Heart left ventricle (tissue), 13 donors: Measurements from ENCODE around the gene COX19.

Experiments
- POLR2A ChIP-seq, 2 donors: fragments of 450-650 bp; IDR thresholded peaks; one replicate each; pipeline ENCODE4 v1.6.1; 2017; ENCODE audit warnings: antibody characterized with exemption in 2 of 2, mild to moderate bottlenecking in 2 of 2, moderate library complexity in 2 of 2
- TF ChIP-seq, protein P1 (sequence below), 12 donors: fragments of 200-600 bp; sonication (generic) in 4 of 12; IDR thresholded peaks; one replicate each; pipeline versions ENCODE4 v1.5.0 to v1.8.0; 2018 to 2022; ENCODE audit warnings: antibody characterized with exemption in 12 of 12, mild to moderate bottlenecking in 5 of 12
- donor health status: ischemic (EF 13 %, LVEDD 7.1; RV severe dilation, severe dysfunction).
- donor health status: DM: no; HTN: yes; CAD: no.
- donor health status: DM: no; HTN: no; CAD: no.
- donor health status: ischemic (EF 25% LVEDD 6.9; RV normal size, moderate dysfunction).
- donor health status: ischemic (EF 25% LVEDD 5.7; RV mildly dilated, moderate dysfunction).
- donor health status: ischemic (EF 35%, LVEDD 5.7; RV mildly dilated, moderate dysfunction).
- donor health status: nonischemic (EF 11% LVEDD 7.7; RV severe dilation, severe dysfunction).
- donor health status: DM: yes; HTN: yes; CAD: no.
- donor health status: PGD.
- donor health status: ischemic (EF 29% LVEDD 5.4; RV normal size, mild dysfunction).
- donor health status: nonischemic (EF 23%, LVEDD 6.1; RV moderate dilation, normal function).

DNA sequence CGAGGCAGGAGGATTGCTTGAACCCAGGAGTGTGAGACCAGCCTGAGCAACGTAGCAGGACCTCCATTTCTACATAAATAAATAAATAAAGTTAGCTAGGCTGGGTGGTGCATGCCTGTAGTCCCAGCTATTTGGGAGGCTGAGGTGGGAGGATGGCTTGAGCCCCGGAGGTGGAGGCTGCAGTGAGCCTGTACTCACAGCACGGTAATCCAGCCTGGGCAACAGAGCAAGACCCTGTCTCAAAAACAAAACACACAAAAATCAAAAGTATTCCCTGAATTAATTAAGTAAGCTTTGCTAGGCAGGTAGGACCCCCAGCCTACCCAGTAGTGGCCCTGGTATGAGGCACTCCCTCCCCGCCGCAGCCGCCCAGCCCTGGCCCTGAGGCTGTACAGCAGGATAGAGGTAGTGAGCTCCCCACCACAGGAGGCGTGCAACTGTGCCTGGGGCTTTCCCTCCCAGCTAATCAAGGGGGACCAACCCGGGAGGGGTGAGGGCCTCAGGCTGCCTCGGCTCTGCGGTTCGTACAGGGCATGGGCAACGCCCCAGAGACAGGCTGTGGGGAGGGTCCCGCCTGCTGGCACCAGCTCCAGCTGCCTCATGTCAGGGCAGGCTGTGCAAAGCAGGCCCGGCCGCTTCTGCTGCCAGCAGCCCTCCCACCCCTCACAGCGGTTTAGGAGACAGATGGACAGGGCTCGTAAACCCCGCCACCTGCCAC is 6.6 kb upstream of the COX19 start:
- TF ChIP-seq, protein P1, sequence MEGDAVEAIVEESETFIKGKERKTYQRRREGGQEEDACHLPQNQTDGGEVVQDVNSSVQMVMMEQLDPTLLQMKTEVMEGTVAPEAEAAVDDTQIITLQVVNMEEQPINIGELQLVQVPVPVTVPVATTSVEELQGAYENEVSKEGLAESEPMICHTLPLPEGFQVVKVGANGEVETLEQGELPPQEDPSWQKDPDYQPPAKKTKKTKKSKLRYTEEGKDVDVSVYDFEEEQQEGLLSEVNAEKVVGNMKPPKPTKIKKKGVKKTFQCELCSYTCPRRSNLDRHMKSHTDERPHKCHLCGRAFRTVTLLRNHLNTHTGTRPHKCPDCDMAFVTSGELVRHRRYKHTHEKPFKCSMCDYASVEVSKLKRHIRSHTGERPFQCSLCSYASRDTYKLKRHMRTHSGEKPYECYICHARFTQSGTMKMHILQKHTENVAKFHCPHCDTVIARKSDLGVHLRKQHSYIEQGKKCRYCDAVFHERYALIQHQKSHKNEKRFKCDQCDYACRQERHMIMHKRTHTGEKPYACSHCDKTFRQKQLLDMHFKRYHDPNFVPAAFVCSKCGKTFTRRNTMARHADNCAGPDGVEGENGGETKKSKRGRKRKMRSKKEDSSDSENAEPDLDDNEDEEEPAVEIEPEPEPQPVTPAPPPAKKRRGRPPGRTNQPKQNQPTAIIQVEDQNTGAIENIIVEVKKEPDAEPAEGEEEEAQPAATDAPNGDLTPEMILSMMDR (IDR thresholded peaks at IDR 0.05) = no peak
- TF ChIP-seq POLR2A (IDR thresholded peaks at IDR 0.05) = no peak
